HG03457 (cell line): Measurements from ENCODE around the gene ARHGEF38.
A peak's percentile ranks its signal among the peaks of the same experiment; 100 is the strongest.
"Not testable (repeated sequence)": the region's sequence is repeated elsewhere in the genome, so short reads cannot be mapped to it uniquely, and the experiment has no call there.

Experiments used
- ATAC-seq: cut with Tn5 transposase; IDR thresholded peaks from one replicate; pipeline ENCODE4 v1.9.1; 2021; ENCODE audit warnings: moderate number of reproducible peaks; ENCODE audit not compliant: unreplicated experiment

ARHGEF38 gene

GRCh38 chr4:105605493-105605892, 53.1 kb downstream of the ARHGEF38 start:
- no peak for ATAC-seq

DNA sequence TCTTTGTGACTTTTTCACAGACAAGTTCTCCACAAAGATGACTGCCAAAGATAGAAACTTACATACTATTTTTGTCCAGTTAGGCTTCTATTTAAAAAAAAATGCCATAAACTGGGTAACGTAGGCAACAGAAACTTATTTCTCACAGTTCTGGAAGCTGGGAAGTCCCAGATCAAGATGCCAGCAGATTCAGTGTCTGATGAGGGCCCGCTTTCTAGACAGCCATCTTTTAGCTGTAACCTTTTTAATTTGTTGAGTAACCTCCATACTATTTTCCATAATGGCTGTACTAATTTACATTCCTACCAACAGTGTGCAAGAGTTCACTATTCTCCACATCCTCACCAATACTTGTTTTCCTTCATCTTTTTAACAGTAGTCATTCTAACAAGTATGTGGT, 55.5 kb downstream of the ARHGEF38 start:
- no peak for ATAC-seq

DNA sequence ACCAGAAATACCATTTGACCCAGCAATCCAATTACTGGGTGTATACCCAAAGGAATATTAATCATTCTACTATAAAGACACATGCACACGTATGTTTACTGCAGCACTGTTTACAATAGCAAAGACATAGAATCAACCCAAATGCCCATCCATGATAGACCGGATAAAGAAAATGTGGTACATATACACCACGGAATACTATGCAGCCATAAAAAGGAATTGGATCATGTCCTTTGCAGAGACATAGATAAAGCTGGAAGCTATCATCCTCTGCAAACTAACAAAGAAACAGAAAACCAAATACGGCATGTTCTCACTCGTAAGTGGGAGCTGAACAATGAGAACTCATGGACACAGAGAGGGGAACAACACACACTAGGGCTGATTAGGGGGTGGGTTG, 57.4 kb downstream of the ARHGEF38 start:
- ATAC-seq = not testable (repeated sequence)

DNA sequence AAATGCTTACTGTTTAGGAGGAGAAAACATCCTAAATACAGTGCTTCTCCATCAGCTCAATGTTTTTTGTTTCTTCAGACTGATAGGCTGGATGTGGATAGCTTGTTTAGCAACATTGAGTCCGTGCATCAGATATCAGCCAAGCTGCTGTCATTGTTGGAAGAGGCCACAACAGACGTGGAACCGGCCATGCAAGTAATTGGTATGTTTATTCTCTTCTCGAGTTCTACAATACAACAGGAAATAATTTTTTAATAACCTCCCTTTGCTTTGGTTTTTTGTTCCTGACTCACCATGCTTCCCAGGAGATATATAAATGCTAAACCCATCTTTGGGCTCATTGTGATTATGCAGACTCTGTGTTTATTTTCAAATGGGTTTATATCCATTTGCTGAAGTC, 60.9 kb downstream of the ARHGEF38 start:
- no peak for ATAC-seq

DNA sequence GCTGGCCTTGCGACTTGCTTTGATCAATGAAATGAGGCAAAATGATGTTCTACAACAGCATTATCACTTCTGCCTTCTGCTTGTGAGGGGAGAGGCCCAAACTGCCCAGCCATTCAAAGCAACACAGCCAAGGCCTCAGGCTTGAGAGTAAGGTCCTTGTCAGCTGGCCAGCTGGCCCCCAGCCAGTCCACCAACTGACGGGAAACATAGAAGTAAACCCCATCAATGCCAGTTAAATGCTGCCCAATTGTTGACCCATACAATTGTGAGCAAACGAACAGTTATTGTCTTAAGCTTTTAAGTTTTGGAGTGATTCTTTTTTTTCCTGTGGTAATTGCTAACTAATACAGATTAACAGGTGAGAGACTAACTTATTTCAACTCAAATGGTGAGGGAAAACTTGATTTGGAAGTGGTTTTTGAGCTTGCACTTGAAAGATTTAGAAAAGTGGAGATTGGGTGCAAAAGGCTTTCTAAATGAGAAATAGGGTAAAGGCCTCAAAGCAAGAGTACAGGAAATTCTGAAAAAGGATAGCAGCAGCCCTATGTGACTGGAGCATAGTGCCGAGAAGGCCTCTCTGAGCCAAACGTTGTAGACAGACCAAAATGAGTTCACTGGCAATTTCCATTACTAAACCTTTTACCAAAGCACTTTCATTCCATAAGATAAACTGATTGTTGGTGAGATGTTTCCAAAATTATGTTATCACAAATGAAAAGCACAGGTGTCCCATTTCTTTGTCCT, 66.9 kb downstream of the ARHGEF38 start:
- ATAC-seq = no peak

GRCh38 chr4:105620640-105621323, 68.4 kb downstream of the ARHGEF38 start:
- no peak for ATAC-seq

DNA sequence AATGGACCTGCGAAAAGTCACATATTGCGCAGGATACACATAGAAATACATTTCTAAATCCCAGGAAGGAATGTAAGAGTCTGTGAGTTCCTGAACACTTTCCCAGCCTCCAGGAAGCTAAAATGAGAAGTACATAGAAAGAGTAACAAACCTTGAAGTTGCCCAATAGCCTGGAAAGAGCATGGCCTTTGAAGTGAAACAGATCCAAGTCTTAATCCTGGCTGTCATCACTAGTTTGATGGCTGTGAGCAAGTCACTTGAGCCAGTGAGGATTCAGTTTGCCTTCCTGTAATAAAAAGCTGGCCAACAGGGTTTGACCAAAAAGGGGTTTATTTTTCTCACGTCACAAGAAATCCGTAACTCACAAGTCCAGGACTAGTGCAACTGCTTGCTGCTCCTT, 69.8 kb downstream of the ARHGEF38 start:
- ATAC-seq = no peak

GRCh38 chr4:105623099-105623498, 70.7 kb downstream of the ARHGEF38 start:
- ATAC-seq = no peak

DNA sequence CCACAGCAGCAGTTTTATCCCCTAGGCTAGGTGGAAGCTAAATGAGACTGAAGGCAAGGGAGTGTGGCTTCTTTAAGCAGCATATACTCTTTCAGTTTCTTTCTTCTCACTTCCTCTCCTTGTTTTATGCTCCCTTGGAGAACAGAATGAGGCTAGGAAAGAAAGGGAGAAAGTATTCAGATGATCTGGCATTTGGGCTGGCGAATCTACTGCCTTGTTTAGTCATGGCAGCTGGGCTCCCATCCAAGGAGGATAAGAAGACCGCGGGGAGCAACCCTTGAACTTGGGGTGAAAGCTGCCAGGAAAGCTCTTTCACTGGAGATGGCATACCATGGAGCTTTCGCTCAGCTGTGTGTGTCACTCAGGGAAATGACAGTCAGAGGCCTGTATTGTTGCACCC, 72.1 kb downstream of the ARHGEF38 start:
- ATAC-seq = no peak

DNA sequence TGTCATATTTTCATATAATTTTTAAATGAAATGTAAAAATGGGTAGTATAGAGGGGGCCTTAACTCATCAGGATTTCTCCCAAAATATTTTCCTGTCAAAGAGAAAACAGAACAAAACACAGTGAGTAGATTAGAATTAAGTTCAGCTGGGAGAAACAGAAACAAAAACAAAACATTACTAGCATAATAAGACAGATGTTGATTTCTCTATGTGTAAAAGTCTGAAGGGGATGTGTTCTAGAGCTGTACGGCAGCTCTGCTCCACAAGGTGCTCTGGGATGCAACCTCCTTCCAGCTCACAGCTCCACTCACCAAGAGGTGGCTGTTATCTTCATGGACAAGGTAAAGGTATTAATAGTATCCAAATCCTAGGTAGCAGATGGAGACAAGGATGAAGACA, 72.8 kb downstream of the ARHGEF38 start:
- ATAC-seq = no peak

DNA sequence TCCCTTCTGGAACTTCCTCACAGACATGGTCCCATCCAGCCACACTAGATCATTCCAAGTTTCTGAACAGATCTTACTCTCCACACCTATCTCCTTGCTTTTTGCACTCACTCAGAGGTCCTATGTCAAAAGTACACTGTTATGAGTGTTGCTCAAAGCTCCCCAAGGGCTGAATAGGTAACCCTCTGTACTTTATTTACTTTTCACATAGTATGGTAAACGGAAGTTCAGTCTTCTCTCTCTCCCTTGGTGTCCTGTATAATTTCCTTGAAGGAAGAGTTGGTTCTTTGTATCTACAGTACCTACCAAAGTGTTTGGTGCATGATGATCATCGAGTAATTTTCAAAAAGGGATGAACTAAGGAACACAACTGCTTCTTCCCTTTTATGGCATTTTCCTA, 74.4 kb downstream of the ARHGEF38 start:
- no peak for ATAC-seq

GRCh38 chr4:105627620-105628019, 75.2 kb downstream of the ARHGEF38 start:
- ATAC-seq = no peak

DNA sequence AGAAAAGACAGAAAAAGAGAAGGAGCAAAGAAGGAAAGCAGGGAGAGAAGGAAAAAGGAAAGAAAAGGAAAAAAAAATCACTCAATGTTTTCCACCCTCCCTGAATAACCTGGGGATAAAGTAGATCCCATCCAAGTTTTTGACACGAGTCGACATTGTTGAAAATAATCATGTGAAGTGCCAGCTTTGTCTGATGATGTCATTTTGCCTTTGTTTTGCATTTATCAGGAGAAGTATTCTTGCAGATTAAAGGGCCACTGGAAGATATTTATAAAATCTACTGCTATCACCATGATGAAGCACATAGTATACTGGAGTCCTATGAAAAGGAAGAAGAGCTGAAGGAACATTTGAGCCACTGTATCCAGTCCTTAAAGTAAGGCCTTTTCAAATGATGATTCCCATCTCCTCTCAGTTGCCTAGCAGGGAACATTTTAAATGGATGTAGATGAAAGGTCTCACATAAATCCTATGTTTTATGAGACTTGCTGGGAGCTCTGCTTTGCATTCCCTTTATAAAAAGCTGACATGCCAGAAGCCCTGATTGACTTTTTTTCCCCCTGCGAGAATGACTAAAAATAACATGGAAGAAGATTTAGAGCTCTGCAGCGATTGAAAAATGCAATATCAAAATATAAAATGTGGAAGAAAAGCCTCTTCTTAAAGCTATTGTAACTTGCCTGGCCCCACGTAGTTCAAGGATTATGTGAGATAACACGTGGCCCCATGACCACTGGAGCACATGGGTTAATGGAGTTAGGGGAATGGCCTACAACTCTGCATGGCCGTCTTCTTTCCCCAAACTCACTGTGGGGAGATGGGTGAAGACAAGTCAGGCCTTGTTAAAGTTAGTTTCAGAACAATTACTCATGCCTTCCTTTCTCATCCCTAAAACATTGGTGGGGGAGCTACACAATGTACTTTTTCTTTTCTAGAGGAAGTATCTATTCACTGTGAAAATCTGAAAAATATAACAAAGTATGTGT, 78.5 kb downstream of the ARHGEF38 start:
- ATAC-seq = no peak

GRCh38 chr4:105631818-105632400, 79.5 kb downstream of the ARHGEF38 start:
- no peak for ATAC-seq

- no peak for ATAC-seq
These were observed 80.2 kb downstream of the ARHGEF38 start for GRCh38 chr4:105632599-105632998.

DNA sequence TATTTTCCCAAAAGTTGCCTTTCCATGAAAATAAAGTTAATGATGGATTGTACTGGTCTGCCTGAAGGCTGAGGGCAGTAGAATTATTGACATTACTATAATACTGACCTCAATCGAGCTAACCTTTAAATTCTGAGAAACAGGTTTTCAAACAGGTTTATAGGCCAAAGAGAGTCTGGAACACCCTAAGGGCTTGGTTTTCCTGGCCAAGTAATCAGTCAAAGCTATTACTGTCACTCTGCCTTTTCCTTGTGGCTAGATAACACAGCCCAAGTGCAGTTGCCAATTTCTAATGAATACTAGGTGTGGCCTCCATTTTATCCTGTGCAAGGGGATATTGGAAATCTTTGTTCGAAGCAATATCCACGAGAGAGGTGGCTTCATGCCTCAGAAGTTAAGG, 80.8 kb downstream of the ARHGEF38 start:
- ATAC-seq = no peak

GRCh38 chr4:105634402-105635080, 82.1 kb downstream of the ARHGEF38 start:
- no peak for ATAC-seq

DNA sequence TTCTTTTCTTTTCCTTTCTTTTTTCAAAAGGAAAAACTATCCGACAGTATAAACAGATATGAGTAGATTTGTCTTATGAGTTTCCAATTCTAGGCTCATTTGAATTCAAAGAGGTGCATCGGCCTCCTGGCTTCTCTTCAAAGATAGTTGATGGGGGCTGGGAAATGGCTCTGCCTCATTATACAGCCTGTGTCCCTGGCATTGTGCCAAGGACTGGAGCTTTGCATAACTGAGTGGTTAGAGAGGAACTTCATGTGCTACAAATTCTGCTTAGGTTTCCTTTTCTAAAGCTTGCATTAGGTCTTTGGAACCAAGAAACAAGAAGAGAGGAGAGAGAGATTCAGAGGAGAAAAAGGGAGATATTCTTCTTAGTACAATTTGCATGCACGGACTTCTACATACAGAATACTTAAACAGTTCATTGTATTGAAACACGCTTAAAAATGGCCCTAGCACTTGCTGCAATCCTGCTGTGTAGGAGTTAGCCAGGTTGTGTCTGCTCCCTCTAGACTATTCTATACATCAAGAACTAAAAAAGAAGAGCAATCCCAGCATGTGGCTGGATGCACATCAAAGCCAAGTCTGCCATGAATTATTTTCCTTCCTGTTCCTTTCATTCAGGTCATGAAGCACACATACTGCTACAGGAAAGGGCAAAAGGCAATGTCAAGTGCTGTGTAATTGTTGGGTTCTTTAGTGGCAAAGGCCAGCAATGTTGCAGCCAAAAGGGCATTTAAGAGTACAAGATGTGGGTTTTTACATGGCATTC, 85.2 kb downstream of the ARHGEF38 start:
- ATAC-seq = peak; percentile 56

GRCh38 chr4:105641845-105642244, 89.4 kb downstream of the ARHGEF38 start:
- ATAC-seq = no peak

- no peak for ATAC-seq
These were observed 91.8 kb downstream of the ARHGEF38 start for GRCh38 chr4:105644257-105644656.
